HG03378 (cell line): Measurements from ENCODE around the gene DNAH10.
A peak's percentile ranks its signal among the peaks of the same experiment; 100 is the strongest.

Experiments used
- ATAC-seq: cut with Tn5 transposase; IDR thresholded peaks from one replicate; pipeline ENCODE4 v1.9.1; 2021; ENCODE audit warnings: mild to moderate bottlenecking, moderate library complexity; ENCODE audit not compliant: unreplicated experiment

Gene DNAH10

GRCh38 chr12:123961585-123962345 lies 199.7 kb downstream of the DNAH10 start:
- no peak for ATAC-seq

DNA sequence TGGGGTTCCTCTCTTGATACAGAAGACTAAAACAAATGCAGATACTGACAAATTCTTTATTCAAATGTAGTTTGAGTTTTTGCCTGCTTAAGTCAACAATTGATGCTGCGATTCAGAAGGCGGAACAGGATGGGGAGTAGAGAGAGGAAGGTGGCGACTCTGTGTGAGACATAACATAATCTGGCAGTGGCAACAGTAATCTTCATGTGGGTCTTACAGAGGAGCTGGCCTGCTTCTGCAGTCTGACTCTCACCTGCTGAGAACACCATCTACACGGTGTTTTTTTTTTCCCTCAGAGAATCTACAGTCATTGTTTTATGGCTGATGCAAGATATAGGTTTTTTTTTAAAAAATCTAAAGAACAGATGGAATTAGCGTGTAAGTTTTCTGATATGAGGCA lies 200.4 kb downstream of the DNAH10 start:
- no peak for ATAC-seq

GRCh38 chr12:123963821-123964220 lies 201.7 kb downstream of the DNAH10 start:
- ATAC-seq = no peak

GRCh38 chr12:123965382-123965781 lies 203.3 kb downstream of the DNAH10 start:
- ATAC-seq = no peak

DNA sequence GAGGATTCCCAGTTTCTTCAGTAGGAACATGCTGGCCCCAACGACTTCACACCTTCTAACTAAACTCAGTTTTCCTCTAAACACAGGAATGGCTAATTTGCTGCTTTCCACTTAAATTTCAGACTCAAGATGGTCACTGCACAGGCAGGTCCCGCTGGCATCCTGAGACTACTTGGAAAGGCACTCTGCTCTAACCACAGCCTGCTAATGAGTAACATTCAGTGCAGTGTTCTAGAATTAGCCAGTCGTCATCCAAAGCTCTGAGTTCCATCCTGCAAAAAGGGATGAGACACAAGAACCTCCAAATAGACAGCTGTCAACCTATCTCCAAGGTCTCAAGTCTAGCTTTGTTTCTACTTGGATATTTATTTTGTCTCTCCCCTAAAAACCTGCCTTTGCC lies 204.5 kb downstream of the DNAH10 start:
- no peak for ATAC-seq

GRCh38 chr12:123967121-123967586 lies 205.1 kb downstream of the DNAH10 start:
- ATAC-seq = no peak

- ATAC-seq = no peak
Observed at GRCh38 chr12:123971449-123971769, 209.3 kb downstream of the DNAH10 start.

GRCh38 chr12:123971770-123972456 lies 209.8 kb downstream of the DNAH10 start:
- peak; percentile 1 for ATAC-seq

DNA sequence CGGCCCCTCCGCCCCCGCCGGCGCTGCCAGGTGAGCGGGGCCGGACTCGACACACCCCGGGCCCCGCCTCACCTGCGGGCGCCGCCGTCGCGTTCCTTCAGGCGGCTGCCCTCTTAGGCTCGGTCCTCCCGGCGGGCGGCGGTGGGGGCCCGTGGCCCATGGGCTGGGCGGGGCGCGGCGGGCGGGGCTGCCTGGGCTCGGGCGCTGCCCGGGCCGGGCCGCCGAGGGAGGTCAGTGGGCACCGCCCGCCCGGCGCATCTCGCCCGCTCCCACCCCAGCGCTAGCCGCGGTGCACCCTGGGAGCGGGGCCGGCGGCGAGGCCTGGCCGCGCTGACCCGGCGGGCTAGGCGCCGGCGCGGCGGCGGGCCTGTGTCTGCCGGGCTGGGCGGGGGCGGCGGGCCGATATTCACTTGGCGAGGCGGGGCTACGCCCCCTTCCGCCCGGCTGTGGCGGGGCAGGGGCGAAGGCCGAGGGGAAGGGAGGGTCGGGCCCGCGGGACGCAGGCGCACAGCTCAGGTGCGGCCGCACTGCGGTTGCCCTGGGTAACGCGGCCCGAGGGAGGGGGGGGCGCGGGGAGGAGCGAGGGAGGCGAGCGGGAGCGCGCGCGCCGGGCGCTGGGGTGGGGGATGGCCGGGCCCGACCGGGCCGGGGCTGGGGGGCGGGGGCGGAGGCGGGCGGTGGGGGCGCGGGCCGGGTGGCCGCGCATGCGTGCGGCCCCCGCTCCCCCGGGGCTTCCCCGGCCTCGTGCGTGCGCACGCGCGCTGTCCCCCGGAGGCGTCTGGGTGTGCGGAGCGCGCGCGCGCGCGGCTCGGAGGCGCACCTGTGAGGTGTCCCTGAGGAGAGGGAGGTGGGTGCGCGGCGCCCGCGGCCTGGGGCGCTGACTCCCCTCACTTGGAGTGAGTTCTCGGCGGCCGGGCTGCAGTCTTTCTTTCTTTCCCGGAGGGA lies 210.6 kb downstream of the DNAH10 start, which contains the start of the genes CCDC92 and ZNF664:
TSS of gene CCDC92 (minus strand) at position 375 of the 945 bp plus-strand sequence. CDS start 28,526 bp downstream, outside the sequence.
TSS of gene ZNF664 (plus strand) at position 759 of the 945 bp plus-strand sequence. CDS start 38,930 bp downstream, outside the sequence.
- peak; percentile 64 for ATAC-seq

DNA sequence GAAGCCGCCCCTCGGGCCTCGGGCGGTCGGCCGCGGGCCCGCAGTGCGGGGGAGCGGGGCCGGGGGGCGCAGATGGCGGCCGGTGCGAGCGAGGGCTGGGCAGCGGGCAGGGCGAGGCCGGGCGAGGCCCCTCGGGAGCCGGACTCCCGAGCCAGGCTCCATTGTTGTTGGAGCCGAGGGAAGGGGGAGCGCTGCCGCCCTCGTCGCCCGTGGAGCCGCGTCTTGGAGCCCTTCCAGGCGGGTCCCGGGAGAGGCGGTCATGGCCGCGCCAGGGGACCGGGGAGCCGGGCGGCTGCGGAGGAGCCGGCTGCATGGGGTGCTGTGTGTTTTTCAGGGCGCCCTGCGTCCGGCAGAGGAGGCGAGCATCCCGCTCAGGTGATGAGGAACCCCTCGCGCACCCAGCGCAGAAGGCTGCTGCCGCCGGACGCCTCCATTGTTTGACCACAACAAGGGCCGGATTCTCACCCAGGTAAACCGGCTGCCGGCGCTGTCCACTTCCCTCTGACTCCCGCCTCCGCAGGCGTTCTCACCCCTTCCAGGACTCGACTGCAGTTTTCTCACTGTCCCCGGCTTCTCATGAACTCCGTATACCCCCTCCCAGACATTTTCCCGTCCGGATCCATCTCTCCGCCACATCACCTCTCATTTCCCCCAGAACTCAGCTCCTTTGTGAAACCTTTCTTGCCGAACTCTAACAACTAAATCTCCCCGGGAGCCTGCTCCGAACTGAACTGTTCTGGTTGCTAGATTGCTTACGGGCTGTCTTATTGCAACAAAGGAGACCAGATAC lies 211.6 kb downstream of the DNAH10 start:
- ATAC-seq = peak; percentile 18

DNA sequence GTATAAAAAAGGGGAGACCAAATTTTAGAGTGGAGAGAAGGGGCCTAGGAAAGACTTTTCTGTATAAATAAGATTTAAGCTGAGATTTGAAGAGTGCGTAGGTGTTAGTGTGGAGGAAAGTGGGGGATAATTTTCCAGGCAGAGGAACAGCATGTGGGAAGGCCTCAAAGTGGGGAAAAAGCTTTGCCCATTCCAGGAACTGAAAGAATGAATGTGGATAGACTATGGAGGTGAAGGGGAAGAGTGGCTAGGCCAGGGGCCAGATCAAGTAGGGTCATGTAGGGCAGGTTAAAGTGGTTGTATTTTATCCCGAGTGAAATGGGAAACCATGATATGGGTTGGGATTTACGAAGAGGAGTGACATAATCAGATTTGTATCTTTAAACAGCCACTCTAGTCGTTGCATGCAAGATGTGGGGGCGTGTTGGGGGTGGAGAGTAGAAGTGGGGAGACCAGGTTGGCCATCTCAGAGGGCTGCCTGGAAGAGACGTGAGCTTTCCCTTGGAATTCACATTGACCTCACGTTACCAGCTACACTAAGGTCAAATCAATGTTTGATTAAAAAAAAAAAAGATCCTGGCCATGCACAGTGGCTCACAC lies 214.2 kb downstream of the DNAH10 start:
- ATAC-seq = no peak

DNA sequence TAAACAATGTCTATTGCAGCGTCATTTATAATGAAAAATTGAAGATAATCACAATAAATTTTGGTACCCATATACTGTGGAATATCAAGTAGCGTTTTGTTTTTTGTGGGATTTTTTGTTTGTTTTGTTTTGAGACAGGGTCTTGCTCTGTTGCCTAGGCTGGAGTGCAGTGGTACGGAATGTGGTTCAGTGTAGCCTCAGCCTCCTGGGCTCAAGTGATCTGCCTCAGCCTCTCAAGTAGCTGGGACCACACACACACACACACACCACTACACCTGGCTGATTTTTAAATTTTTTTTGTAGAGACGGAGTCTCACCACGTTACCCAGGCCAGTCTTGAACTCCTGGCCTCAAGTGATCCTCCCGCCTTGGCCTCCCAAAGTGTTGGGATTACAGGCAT lies 217.5 kb downstream of the DNAH10 start:
- ATAC-seq = no peak

DNA sequence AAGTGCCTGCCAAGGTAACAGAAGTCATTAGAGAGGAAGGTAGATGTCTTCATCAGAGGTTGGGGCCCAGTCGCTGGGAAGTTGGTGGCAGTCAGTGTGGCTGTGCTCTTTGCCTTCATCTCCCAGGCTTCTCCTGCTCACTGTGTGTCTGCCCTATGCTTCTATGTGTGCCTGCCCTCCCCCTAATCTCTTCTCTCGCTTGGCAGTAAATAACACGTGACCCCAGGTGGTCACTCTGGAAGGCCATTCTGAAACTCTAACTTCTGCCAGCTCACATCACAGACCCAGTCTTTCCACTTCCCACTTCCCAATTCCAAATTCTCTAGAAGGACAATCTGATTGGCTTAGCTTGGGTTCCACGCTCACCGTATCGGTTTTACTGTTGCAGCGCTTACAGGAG lies 220.2 kb downstream of the DNAH10 start:
- ATAC-seq = no peak

GRCh38 chr12:123983822-123984485 lies 221.9 kb downstream of the DNAH10 start:
- no peak for ATAC-seq

- no peak for ATAC-seq
Observed at GRCh38 chr12:123984903-123985302, 222.8 kb downstream of the DNAH10 start.
